DMS153 treated with DMSO at 0.1 percent for 48 hours (cell line): ENCODE results near the gene FAM193A.
"Not testable (repeated sequence)": the region's sequence is repeated elsewhere in the genome, so short reads cannot be mapped to it uniquely, and the experiment has no call there.

Experiments used
- DNase-seq: peaks from one replicate; lab custom pipeline; 2025; ENCODE audit not compliant: unreplicated experiment; lab: John Stamatoyannopoulos, UW

Gene FAM193A

GRCh38 chr4:2514193-2514592 lies 22.3 kb upstream of the FAM193A start:
- not testable (repeated sequence) for DNase-seq

DNA sequence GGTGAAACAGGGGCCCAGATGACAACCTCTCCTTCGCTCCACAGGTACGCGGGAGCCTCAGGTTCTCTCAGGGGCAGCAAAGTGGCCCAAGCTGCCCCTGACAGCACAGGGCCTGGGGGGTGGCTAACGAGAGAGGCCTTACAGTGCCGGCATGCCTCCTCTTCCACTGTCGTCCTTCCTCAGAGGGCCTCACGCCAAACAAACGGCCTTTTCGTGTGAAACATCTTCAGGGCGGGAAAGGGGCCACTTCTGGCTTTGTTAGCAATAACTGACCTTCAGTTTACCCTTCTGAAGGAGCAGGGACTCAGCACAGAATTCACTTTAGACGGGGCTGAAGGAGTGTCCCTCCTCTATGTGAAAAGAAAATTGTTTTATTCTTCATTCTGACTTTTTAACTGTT lies 21.5 kb upstream of the FAM193A start:
- not testable (repeated sequence) for DNase-seq

GRCh38 chr4:2515830-2516550 lies 20.5 kb upstream of the FAM193A start:
- DNase-seq: no peak

DNA sequence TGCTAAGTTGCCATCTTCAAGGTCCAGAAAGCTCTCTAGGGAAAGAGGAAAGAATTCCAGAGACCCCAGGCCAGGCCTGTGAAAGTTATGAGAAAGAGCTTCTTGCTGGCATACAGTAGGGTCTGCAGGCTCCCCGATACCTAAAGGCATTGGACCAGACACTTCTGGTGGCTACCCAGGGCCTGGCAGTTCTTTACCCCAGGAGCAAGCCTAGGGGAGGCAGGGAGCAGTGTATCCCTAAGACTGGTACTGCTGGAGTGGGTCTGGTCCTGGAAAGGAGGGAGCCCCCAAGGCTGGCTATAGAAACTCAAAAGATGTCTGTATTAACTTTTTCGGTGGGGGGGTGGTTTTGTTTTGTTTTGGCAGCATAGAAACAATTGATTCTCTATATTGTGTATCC lies 19.8 kb upstream of the FAM193A start:
- DNase-seq: no peak

GRCh38 chr4:2526559-2526958 lies 9.9 kb upstream of the FAM193A start:
- no peak for DNase-seq

GRCh38 chr4:2534904-2535375 lies 1.5 kb upstream of the FAM193A start:
- no peak for DNase-seq

- DNase-seq: no peak
Measured at GRCh38 chr4:2535376-2536192, 863 bp upstream of the FAM193A start.

GRCh38 chr4:2537011-2537830 lies 774 bp downstream of the FAM193A start:
- DNase-seq: no peak

- DNase-seq: not testable (repeated sequence)
Measured at GRCh38 chr4:2543580-2544191, 7.2 kb downstream of the FAM193A start.

DNA sequence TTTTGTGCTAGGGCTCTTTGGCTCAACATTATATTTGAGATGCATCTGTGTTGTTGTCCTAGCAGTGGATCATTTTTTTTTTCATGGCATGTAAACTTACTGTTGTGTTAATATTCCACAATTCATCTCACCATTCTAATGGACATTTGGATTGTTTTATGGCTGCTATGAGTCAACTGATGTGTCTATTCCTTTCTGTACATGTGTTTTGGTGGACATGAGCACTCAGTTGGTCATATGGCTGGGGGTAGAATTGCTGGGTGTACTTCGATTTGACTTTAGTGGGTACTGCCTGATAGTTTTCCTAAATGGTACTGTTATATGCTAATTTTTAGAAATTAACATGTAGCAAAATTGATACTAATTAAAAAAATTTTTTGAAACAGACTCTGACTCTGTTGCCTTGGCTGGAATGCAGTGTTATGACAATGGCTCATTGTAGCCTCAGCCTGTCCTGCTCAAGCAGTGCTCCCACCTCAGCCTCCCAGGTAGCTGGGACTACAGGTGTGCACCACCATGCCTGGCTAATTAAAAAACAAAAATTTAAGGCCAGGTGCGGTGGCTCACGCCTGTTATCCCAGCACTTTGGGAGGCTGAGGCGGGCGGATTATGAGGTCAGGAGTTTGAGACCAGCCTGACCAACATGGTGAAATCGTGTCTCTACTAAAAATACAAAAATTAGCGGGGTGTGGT lies 9.0 kb downstream of the FAM193A start:
- no peak for DNase-seq

GRCh38 chr4:2546286-2546823 lies 9.9 kb downstream of the FAM193A start:
- DNase-seq: no peak

GRCh38 chr4:2546961-2547691 lies 10.7 kb downstream of the FAM193A start:
- not testable (repeated sequence) for DNase-seq

DNA sequence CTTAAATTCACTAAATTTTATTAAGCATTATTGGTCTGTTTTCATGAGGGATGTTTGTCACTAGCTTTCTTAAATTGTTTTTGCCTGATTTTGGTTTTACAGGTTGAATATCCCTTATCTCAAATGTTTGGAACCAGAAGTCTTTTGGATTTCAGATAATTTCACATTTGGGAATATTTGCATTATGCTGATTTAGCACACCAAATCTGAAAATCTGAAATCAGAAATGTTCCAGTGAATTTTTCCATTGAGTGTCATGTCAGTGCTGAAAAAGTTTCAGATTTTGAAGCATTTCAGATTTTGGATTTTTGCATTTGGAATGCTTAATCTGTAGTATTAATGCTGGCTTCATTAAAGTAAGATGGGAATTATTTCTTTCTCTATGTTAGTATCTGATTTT lies 14.7 kb downstream of the FAM193A start:
- DNase-seq: no peak

- DNase-seq: no peak
Measured at GRCh38 chr4:2552806-2553205, 16.4 kb downstream of the FAM193A start.

GRCh38 chr4:2558301-2558700 lies 21.9 kb downstream of the FAM193A start:
- no peak for DNase-seq

DNA sequence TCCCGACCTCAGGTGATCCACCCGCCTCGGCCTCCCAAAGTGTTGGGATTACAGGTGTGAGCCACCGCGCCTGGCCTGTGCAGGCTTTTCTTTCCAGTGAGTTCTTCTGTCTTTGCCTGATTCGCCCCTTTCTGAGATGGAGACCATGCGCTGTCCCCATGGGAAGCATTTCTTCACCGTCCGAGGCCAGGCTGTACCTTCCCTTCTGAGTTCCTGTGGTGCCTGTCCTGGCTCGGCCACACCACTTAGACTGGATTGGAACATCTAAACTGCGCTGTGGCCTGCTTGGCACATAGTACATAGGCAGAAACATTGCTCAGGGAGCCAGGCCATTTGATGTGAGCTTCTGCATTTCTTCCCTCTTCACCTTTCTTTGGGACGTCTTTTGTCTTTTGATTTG lies 23.7 kb downstream of the FAM193A start:
- no peak for DNase-seq

DNA sequence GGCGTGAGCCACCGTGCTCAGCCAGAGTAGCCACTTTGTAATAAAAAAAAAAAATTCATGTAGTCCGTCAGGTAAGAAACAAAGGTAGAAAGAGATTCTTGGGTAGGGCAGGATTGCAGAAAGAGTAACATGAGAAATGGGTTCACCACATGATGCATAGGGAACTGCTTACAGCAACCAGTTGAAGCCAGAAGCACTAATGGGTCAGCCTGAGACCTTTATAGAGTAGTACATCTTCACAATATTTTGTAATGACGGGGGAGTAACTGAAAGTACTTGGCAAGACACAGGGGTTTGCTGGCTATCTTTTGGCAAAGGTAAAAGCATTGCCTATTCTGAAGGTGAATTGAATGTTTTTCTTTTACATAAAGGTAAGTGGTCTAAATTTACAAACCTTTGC lies 29.1 kb downstream of the FAM193A start:
- no peak for DNase-seq

DNA sequence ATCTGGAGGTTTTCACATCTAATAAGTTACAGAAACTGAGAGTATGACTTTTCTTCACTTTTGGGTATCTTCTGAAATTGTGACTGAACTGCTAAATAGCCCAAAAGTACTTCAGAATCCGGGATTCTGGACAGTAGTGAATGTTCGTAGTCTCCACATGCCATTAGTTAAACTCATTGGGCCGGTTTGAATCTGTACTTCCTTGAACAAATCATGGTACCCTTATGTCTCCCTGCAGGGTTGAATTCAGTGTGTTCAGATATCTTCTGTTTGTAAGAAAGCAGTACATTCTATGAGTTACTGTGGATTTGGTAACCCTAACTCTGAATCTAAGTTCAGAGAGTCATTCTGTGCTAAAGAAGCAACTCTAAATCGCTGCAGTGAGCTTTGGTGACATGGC lies 33.6 kb downstream of the FAM193A start:
- DNase-seq: no peak

DNA sequence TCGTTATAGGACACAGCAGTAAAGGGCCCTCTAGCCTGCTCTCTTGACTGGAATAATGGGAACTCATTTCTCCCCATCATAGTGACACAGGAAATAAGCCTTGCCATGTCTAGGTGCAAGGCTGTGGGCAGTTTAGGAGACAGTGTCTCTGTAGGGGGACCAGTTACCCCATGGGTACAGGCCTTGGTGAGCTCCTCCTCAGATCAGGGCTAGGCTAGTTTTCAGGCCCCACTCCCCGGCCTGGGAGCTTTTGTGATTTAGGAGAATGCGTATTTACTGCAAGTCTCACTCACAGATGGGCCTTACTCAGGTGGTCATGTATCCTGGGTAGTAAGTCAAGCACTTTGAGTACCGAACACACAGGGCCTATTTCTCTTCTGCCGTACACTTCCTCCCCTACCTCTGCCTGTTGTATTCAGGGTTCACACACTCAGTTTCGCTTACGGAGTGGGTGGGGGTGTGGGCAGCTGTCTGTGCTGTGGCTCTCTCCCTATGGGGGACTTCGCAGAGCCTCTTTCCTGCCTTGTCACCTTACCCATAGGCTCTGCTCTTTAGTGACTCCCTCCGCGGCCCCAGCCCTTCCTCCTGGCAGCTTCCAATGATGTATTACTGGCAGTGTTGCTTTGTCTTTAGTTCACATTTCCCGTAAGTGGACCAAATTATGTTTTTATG lies 34.2 kb downstream of the FAM193A start:
- no peak for DNase-seq
